Thyroid gland (tissue), 4 donors: ENCODE results near the gene LRRC8E.

ENCODE experiments used
- CTCF ChIP-seq, 6 experiments: fragments of 200-600 bp in 3 of 6; fragments of 450-650 bp in 3 of 6; sonication (generic) in 3 of 6; IDR thresholded peaks; one replicate each; pipeline ENCODE4 v1.5.1; 2016 to 2019; ENCODE audit warnings: antibody characterized with exemption in 6 of 6, mild to moderate bottlenecking in 2 of 6, inconsistent platforms in 1 of 6, moderate library complexity in 1 of 6
- POLR2A ChIP-seq, 2 donors: fragments of 450-650 bp; IDR thresholded peaks; one replicate each; pipeline ENCODE4 v1.6.1; 2017; ENCODE audit warnings: antibody characterized with exemption in 2 of 2, mild to moderate bottlenecking in 2 of 2, moderate library complexity in 1 of 2

DNA sequence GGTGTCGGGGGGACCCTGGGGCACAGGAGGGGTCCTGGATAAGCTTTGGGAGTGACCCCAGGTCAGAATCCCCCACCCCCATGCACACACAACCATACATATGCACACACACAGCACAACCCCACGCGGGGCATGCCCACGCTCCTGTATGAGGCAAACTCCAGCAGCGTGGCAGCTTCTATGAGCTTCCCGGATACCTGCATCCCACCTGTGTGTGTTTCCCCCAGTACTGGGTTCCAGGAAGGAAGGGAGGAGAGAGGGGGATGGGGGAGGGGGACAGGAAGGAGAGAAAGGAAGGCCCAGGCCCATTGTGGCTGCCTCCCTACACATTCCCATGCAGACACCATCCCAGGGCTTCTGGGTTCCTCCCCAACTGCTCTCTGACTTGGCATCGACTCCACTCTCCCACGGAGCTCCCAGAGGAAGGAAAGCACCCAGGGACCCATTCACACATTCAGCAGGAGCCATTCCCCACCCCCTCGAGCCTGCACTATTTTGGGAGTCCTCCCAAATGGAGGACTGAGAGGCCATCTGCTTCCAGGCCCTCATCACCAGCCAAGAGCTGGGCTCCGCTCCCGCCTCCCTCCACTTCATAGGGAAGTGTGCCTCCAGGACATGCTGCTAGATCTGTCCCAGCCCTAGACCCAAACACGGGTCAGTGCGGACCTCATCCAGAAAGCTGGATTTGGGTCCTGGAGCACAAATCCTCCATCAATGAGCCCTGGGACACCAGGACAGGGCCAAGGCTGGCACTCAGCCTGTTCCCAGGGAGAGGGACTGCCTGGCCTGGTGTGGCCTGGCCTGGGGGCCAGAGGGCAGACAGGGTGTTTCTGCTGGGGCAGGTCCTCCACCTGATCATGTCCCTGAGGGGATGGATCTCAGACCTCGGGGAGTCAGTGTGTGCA lies 27.3 kb upstream of the LRRC8E start:
- TF ChIP-seq CTCF (IDR thresholded peaks at IDR 0.05) (no peak), POLR2A (IDR thresholded peaks at IDR 0.05) (no peak)
